Mesendoderm (in vitro differentiated cells): ENCODE measurements around the gene GSAP.

Experiments used
- DNase-seq: peaks from one replicate; pipeline ENCODE4 v3.0.0; 2013
- H2AK5ac ChIP-seq: 2 replicates; pipeline ENCODE4 v1.6.1; 2013; ENCODE audit warnings: low read length, inconsistent platforms
- H2BK120ac ChIP-seq: 2 replicates; pipeline ENCODE4 v1.6.1; 2013; ENCODE audit warnings: low read depth, mild to moderate bottlenecking, low read length, moderate library complexity, mixed read lengths
- H2BK15ac ChIP-seq: replicated peaks from 2 replicates; pipeline ENCODE4 v1.6.1; 2013; ENCODE audit warnings: low read depth, mild to moderate bottlenecking, moderate library complexity
- H2BK5ac ChIP-seq: 2 replicates; pipeline ENCODE4 v1.6.1; 2013; ENCODE audit warnings: low read length, inconsistent platforms
- H3K18ac ChIP-seq: 2 replicates; pipeline ENCODE4 v1.6.1; 2013; ENCODE audit warnings: mild to moderate bottlenecking, low read length, mixed read lengths
- H3K23ac ChIP-seq: one replicate; pipeline ENCODE4 v1.6.1; 2013; ENCODE audit warnings: low read length
- H3K27ac ChIP-seq: 2 replicates; pipeline ENCODE4 v1.5.1; 2013; ENCODE audit warnings: low read depth, mild to moderate bottlenecking, inconsistent platforms, low read length, moderate library complexity
- H3K27me3 ChIP-seq: 2 replicates; pipeline ENCODE4 v1.6.1; 2013; ENCODE audit warnings: low read length, control low read depth, mild to moderate bottlenecking, inconsistent platforms; ENCODE audit not compliant: insufficient read depth, poor library complexity
- H3K36me3 ChIP-seq: 2 replicates; pipeline ENCODE4 v1.6.1; 2013; ENCODE audit warnings: low read length, inconsistent platforms; ENCODE audit not compliant: control insufficient read depth, insufficient read depth
- H3K4ac ChIP-seq: one replicate; pipeline ENCODE4 v1.6.1; 2013; ENCODE audit warnings: low read depth, mild to moderate bottlenecking, low read length, moderate library complexity
- H3K4me1 ChIP-seq: 2 replicates; pipeline ENCODE4 v1.6.1; 2013; ENCODE audit warnings: low read depth, low read length, inconsistent platforms; ENCODE audit not compliant: control insufficient read depth
- H3K4me2 ChIP-seq: 2 replicates; pipeline ENCODE4 v1.6.1; 2013; ENCODE audit warnings: low read length
- H3K4me3 ChIP-seq: 2 replicates; pipeline ENCODE4 v1.5.1; 2013; ENCODE audit warnings: mild to moderate bottlenecking, low read length
- H3K56ac ChIP-seq: one replicate; pipeline ENCODE4 v1.6.1; 2013; ENCODE audit warnings: low read length
- H3K79me1 ChIP-seq: 2 replicates; pipeline ENCODE4 v1.6.1; 2013; ENCODE audit warnings: low read length, inconsistent platforms
- H3K79me2 ChIP-seq: 2 replicates; pipeline ENCODE4 v1.6.1; 2013; ENCODE audit warnings: mild to moderate bottlenecking, low read length; ENCODE audit not compliant: control insufficient read depth, insufficient read depth
- H3K9ac ChIP-seq: 2 replicates; pipeline ENCODE4 v1.6.1; 2013; ENCODE audit warnings: low read length, inconsistent platforms
- H4K5ac ChIP-seq: one replicate; pipeline ENCODE4 v1.6.1; 2013; ENCODE audit warnings: low read length
- H4K8ac ChIP-seq: one replicate; pipeline ENCODE4 v1.6.1; 2013; ENCODE audit warnings: low read depth, mild to moderate bottlenecking, control low read depth, low read length, moderate library complexity
- WGBS: extraction: QIAGEN DNeasy Blood & Tissue Kit; methylation state at CpG from one replicate; pipeline ENCODE4 v1.1.7; 2013; ENCODE audit warnings: low lambda C conversion rate, missing lambda C conversion rate; ENCODE audit not compliant: insufficient coverage; ENCODE audit errors: extremely low coverage; 5-methylcytosine and 5-hydroxymethylcytosine counted together

Gene GSAP

DNA sequence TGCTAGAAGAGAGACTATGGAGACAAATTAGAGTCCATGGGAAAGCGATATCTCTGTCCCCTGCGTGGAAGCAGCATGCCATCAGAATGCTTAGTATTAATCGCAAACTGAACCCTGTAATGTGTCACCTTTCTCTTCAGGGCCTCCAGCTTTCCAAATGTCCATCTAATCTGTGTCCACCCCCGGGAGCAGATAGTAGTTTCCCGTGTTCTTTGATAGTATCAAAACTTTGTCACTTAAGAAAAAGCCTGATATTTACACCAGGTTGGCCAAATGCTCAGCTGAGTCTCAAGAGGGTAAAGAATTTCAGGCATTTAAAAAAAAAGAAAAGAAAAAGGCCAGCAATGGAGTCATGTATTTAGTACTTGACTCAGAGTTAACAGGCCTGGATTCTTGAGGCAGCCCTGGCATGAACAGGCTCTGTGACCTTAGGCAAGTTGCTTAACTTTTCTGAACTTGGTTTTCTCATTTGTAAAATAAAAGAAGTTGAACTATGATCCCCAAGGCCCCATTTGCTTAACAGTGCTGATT, 10.4 kb upstream of the GSAP start:
- Histone ChIP-seq H2AK5ac (no peak overlapping the region), H4K8ac (no peak overlapping the region), H3K27ac (peak overlapping the region; percentile 59), H3K36me3 (no peaks in the 10 kb centered on the region), H4K5ac (no peak overlapping the region), H2BK15ac (no peak overlapping the region), H3K9ac (no peak overlapping the region), H3K18ac (peak overlapping the region; percentile 14), H3K4me3 (no peak overlapping the region), H2BK120ac (no peak overlapping the region), H3K4me2 (no peak overlapping the region), H2BK5ac (no peak overlapping the region), H3K23ac (no peak overlapping the region), H3K4me1 (peaks cover 10% of the 10 kb centered on the region), H3K27me3 (no peaks in the 10 kb centered on the region), H3K4ac (no peak overlapping the region), H3K79me2 (no peaks in the 10 kb centered on the region), H3K56ac (no peak overlapping the region), H3K79me1 (no peaks in the 10 kb centered on the region)
- no CpG with 5 or more reads among the region's 5 CpGs for WGBS
- peak; percentile 92 for DNase-seq

DNA sequence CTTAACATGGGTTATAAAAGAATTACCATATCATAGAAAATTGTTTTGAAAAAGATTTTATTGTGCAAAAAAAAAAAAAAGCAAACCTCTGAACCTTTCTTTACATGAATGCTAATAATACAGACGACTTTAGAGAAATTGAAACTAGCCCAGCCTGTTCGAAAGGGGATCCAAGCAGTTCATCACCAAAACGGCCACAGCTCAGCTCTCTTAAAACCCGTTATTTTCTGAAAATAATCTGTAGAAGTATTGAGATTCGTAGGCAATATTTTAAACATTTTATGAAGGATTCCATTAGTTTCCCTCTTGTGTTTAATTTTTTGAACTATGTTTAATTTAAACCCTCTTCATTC, 9.9 kb upstream of the GSAP start:
- H2BK5ac ChIP-seq = no peak overlapping the region
- no peak overlapping the region for H3K23ac ChIP-seq
- no peak overlapping the region for H3K18ac ChIP-seq
- H3K56ac ChIP-seq = no peak overlapping the region
- H2BK15ac ChIP-seq = no peak overlapping the region
- peak overlapping the region; percentile 46 for H3K27ac ChIP-seq
- no peak overlapping the region for H2AK5ac ChIP-seq
- no peaks in the 10 kb centered on the region for H3K27me3 ChIP-seq
- H3K79me1 ChIP-seq = no peaks in the 10 kb centered on the region
- DNase-seq = peak; percentile 18
- no peak overlapping the region for H4K8ac ChIP-seq
- peaks cover 10% of the 10 kb centered on the region for H3K4me1 ChIP-seq
- WGBS = no CpG with 5 or more reads among the region's 5 CpGs
- no peak overlapping the region for H2BK120ac ChIP-seq
- H3K4me3 ChIP-seq = no peak overlapping the region
- H3K4ac ChIP-seq = no peak overlapping the region
- H4K5ac ChIP-seq = no peak overlapping the region
- no peaks in the 10 kb centered on the region for H3K79me2 ChIP-seq
- H3K4me2 ChIP-seq = no peak overlapping the region
- H3K9ac ChIP-seq = no peak overlapping the region
- no peaks in the 10 kb centered on the region for H3K36me3 ChIP-seq

DNA sequence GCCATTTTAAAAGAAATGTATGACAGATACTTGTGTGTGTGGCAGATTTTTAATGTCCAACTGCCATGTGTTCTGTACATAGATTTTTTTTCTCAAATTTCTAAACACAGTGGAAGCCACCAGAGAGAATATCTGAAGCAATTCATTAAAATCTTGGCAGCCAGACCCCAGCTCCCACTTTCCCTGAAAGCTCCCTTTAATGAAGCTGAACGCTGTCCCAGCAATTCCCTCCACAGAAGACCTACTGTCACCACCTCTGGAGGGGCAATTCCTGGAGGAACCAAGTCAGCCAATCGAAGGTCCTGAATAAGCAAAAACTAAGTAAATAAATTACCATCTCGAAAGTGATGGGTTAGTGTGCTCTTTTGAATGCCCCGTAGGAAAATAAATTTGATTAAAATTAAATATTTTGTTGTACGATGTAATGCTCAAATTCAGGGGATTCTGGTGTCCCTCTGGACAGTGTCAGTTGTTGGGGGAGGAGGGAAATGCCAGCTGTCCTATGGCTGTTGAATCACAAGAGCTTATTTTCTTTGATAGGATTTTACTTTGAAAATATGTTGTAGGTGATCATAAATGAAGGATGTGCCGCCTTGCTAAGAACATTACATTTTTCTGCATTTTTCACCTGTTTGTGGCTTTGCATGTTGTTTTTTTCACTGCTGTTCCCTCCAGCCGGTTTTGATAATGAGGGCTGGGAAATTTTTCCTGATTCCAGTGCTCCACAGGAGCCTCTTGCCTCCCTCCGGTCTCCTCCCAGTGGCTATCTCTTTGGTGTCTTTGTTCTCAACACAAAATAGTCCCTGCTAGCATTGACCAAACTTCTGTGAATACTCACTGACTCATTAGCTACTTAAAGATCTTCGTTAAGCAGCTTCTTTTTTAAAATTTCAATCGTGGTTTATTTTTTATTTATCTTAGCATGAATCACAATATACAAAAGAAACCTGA, 9.2 kb upstream of the GSAP start:
- Histone ChIP-seq H3K18ac (peak overlapping the region; percentile 75), H2BK5ac (no peak overlapping the region), H3K27ac (no peak overlapping the region), H3K4ac (no peak overlapping the region), H3K27me3 (no peaks in the 10 kb centered on the region), H3K23ac (no peak overlapping the region), H3K4me3 (no peak overlapping the region), H3K36me3 (no peaks in the 10 kb centered on the region), H2BK120ac (no peak overlapping the region), H2BK15ac (no peak overlapping the region), H2AK5ac (no peak overlapping the region), H3K4me1 (peaks cover 10% of the 10 kb centered on the region), H3K4me2 (no peak overlapping the region), H3K9ac (no peak overlapping the region), H4K8ac (no peak overlapping the region), H3K79me1 (no peaks in the 10 kb centered on the region), H4K5ac (no peak overlapping the region), H3K79me2 (no peaks in the 10 kb centered on the region), H3K56ac (no peak overlapping the region)
- DNase-seq = peak; percentile 90
- WGBS = no CpG with 5 or more reads among the region's 10 CpGs

DNA sequence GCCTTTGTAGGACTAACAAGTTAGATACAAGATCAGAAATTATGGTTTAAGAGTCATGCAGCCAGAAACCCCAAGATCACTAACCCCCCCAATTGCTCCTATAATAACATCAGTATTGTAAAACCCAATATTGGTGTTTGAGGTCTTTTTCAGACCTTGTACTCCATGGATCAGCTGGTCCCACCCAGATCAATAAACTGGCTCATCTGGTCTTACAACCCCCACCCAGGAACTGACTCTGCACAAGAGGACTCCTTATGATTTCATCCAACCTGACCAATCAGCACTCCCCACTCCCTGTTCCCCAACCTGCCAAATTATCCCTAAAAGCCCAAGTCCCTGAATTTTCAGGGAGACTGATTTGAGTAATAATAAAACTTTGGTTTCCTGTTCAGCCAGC, 6.4 kb upstream of the GSAP start:
- H3K4me2 ChIP-seq = no peak overlapping the region
- H3K56ac ChIP-seq = no peak overlapping the region
- no peak for DNase-seq
- no peak overlapping the region for H3K23ac ChIP-seq
- H3K27me3 ChIP-seq = no peaks in the 10 kb centered on the region
- no peaks in the 10 kb centered on the region for H3K36me3 ChIP-seq
- peaks cover 3% of the 10 kb centered on the region for H3K4me1 ChIP-seq
- H4K5ac ChIP-seq = no peak overlapping the region
- no peak overlapping the region for H2BK15ac ChIP-seq
- H2BK120ac ChIP-seq = no peak overlapping the region
- no peak overlapping the region for H3K4me3 ChIP-seq
- H3K79me1 ChIP-seq = no peaks in the 10 kb centered on the region
- no peaks in the 10 kb centered on the region for H3K79me2 ChIP-seq
- H2BK5ac ChIP-seq = no peak overlapping the region
- H4K8ac ChIP-seq = no peak overlapping the region
- H2AK5ac ChIP-seq = no peak overlapping the region
- no peak overlapping the region for H3K27ac ChIP-seq
- H3K18ac ChIP-seq = no peak overlapping the region
- H3K4ac ChIP-seq = peak overlapping the region; percentile 43
- no peak overlapping the region for H3K9ac ChIP-seq

DNA sequence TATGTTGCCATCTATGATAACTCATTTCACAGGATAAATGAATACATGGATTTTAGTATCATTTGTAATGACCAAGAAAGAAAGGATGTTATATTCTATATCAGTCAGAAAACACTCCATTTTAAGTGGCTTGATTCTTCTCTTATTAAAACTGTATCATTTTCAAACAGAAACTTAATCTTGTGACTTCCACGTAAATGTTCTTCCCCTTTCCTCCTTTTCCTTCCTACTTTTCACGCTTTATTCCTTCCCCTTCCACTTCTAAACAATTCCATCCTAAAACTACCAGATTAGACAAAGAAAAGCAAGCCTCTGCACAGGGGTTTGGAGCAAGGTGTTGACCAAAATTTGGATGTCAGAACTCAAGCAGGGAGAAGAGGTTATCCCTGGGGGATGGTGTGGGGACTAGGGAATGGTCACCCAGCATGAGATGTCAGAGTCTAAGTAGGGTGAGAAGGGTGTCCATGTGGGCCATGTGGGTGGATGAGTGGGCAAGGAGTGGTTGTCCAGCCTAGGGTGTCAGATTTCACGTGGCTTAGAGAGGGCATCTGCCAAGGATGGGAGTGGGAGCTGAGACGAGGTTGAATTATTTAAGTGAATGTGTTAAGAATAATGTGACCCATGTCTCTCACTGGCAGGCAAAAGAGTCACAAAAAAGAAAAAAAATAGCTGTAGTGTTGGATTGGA, 5.0 kb upstream of the GSAP start:
- Histone ChIP-seq H3K9ac (no peak overlapping the region), H4K8ac (no peak overlapping the region), H3K4me3 (no peak overlapping the region), H3K27ac (no peak overlapping the region), H3K27me3 (peaks cover 1% of the 10 kb centered on the region), H3K4me1 (no peaks in the 10 kb centered on the region), H2BK120ac (no peak overlapping the region), H3K36me3 (no peaks in the 10 kb centered on the region), H3K4me2 (no peak overlapping the region), H2BK15ac (no peak overlapping the region), H4K5ac (no peak overlapping the region), H2BK5ac (no peak overlapping the region), H3K79me2 (no peaks in the 10 kb centered on the region), H3K79me1 (no peaks in the 10 kb centered on the region), H2AK5ac (no peak overlapping the region), H3K23ac (no peak overlapping the region), H3K4ac (no peak overlapping the region), H3K56ac (no peak overlapping the region), H3K18ac (no peak overlapping the region)
- no peak for DNase-seq
- 100% methylated on average over 2 of the region's 4 CpGs for WGBS
